Measurements from ENCODE around the gene ADGRD2. TPM values are rescaled to one million over a fixed set of nuclear protein-coding genes. Genes with fewer than 3 reads are reported as not detected.

The ADGRD2 gene
- polyA plus RNA-seq, 1 donor from 2014 or later = not detected

DNA sequence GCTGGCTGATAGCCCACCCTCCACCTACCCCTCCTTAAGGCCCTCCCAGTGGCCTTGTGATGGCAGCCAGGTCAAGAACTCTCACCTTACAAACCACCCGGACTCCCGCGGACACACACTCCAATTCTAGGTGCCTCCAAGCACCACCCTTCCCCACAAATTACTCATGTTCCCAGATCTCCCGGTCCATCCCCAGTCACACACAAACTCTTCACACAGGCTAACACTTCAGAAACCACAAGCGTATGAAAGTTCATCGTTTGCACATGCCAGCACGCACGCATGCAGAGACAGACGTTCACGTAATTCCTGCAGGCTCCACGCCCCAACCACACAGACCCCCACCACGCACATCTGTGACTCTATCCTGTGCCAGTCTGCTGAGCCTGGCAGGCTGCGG, 39.0 kb downstream of the ADGRD2 start:
- no peaks in the 10 kb centered on the region for H3K27me3 Mint-ChIP-seq
- H3K4me1 Mint-ChIP-seq = no peaks in the 10 kb centered on the region
- H3K9me3 Mint-ChIP-seq = peaks cover 0 to 2% (median 0%) of the 10 kb centered on the region in 3 donors
- H3K4me3 Mint-ChIP-seq = no peak overlapping the region
- H3K27ac Mint-ChIP-seq = no peak overlapping the region
- H3K36me3 Mint-ChIP-seq = no peaks in the 10 kb centered on the region

DNA sequence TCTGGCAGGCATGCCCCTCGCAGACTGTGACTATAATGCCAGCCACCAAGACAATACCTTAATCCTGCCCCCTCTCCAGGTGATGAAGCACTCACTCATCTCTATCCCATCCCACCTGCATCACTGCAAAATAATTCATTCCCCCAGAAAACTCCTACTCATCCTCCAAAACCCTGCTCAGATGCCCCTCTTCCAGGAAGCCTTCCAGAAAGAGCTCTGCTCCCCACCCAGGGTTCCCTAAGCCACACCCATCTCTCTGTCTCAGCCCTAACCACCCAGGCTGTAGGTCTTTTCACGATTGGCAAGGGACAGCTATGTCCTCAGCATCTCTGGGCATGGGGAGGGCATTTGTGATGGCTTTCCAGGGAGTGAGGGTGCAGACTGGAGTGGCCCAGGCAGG, 39.8 kb downstream of the ADGRD2 start:
- H3K4me1 Mint-ChIP-seq = peaks cover 0 to 1% (median 0%) of the 10 kb centered on the region in 3 donors
- H3K36me3 Mint-ChIP-seq = no peaks in the 10 kb centered on the region
- no peak overlapping the region for H3K4me3 Mint-ChIP-seq
- no peaks in the 10 kb centered on the region for H3K9me3 Mint-ChIP-seq
- no peak overlapping the region for H3K27ac Mint-ChIP-seq
- H3K27me3 Mint-ChIP-seq = no peaks in the 10 kb centered on the region

DNA sequence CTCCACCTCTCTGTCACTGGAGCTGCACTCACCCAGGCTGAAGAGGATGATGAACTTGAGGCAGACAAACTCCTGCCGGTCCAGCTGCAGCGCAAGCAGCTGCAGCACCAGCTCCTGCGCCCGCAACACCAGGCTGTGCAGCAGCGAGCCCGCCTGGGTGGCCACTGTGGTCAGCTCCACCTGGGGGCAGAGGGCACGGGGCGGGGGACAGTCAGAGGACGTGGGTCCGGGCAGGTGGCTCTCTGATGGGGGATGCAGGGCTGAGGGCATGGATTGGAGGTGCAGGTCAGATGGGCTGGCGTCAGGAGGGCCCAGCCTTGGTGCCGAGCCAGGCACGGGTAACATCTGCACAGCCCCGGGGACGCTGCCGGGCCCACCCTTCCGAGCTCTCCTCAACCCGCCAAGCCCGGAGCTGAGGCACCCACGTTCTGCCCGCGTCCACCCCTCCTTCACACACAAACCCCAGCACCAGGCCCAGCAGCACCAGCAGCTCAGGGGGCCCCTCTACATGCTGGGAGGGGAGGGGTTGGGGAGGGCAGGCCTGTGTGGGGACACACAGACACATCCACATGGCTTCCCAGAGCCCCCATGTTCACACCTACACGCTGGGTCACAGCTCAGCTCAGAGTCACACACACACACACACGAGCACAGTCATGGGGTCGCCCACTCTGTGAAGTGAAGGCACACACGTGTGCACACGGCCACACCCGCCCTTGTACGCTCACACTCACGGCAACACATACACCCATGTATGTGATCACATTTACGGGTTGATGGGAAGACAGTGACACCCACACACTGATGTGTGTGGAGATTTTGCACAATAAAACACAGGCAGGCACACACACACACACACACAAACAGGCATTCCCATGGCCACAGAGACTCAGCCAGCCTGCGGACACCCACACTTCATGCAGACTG, 41.1 kb downstream of the ADGRD2 start:
- Mint-ChIP-seq H3K36me3 (no peaks in the 10 kb centered on the region), H3K4me3 (no peak overlapping the region), H3K9me3 (no peaks in the 10 kb centered on the region), H3K4me1 (peaks cover 0 to 5% (median 4%) of the 10 kb centered on the region in 3 donors), H3K27me3 (peaks cover 4% of the 10 kb centered on the region), H3K27ac (no peak overlapping the region)

DNA sequence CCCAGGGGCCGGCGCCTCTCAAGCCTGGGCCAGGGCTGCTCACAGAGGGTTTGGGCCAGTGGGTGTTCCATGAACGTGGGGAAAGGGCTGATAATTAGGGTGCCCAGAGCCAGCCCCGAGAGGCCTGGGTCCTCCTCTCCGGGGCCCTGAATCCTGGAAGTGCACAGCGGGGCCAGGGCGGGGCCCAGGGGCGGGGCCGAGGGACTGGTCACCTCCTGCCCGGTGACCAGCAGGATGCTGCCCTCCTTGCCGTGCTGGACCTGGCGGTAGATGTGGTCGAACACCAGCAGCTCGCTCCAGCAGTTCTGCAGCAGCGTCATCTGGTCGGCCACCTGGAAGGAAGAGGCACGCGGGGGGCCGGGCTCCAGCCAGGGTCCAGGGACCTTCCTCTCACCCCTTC, 42.6 kb downstream of the ADGRD2 start:
- Mint-ChIP-seq H3K4me1 (peaks cover 0 to 5% (median 4%) of the 10 kb centered on the region in 3 donors), H3K36me3 (no peaks in the 10 kb centered on the region), H3K27ac (no peak overlapping the region), H3K4me3 (no peak overlapping the region), H3K27me3 (peaks cover 4% of the 10 kb centered on the region), H3K9me3 (no peaks in the 10 kb centered on the region)

DNA sequence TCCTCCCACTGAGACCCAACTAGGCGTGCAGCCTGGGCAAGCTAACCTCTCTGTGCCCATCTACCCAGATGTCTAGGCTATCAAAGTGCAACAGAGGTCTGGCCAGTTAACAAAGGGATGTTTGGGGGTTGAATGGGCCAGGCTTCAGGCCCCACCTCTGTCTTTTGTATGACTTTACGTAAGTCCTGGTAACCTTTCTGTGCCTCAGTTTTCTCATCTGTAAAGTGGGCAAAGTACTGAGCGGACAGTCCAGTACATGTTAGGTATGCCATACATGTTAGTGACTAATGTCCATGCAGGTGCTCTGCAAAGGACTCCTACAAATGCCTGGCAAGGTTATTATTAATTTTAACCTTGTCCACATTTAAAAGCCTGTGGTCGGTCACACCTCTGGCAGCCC, 43.0 kb downstream of the ADGRD2 start:
- Mint-ChIP-seq H3K4me3 (no peak overlapping the region), H3K9me3 (no peaks in the 10 kb centered on the region), H3K27ac (no peak overlapping the region), H3K36me3 (no peaks in the 10 kb centered on the region), H3K4me1 (peaks cover 0 to 5% (median 4%) of the 10 kb centered on the region in 3 donors), H3K27me3 (peaks cover 4% of the 10 kb centered on the region)

DNA sequence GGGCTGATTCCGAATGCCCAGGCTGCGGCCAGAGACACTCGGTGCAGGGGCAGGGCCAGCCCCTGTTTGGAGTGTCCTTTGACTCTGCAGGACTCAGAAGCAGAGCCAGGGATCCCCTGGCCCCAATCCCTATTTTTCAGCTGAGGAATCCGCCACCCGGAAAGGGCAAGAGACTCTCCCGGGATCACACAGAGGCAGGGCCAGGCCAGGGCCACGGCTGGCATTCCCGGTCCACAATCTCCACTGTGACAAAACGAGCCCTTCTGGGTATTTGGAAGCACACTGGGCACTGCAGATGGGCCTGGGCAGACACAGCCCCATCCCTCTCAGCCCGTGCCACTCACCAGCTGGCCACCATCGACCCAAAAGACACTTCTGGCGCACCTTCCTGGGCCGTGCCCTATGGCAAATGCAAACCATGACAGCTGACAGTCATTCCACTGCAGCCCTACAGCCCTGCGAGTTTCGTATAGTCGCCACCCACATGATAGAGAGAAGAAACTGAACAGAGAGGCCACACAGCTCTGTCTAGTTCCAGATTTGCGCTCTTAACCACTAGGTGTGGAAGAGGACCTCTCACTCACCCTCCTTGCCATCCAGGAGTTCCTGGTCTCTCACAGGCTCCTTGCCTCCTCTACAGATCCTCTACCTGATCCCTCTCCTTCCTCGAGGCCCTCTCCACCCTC, 43.7 kb downstream of the ADGRD2 start:
- Mint-ChIP-seq H3K36me3 (no peaks in the 10 kb centered on the region), H3K27me3 (peaks cover 4% of the 10 kb centered on the region), H3K9me3 (no peaks in the 10 kb centered on the region), H3K4me1 (peaks cover 0 to 5% (median 4%) of the 10 kb centered on the region in 3 donors), H3K27ac (no peak overlapping the region), H3K4me3 (no peak overlapping the region)

DNA sequence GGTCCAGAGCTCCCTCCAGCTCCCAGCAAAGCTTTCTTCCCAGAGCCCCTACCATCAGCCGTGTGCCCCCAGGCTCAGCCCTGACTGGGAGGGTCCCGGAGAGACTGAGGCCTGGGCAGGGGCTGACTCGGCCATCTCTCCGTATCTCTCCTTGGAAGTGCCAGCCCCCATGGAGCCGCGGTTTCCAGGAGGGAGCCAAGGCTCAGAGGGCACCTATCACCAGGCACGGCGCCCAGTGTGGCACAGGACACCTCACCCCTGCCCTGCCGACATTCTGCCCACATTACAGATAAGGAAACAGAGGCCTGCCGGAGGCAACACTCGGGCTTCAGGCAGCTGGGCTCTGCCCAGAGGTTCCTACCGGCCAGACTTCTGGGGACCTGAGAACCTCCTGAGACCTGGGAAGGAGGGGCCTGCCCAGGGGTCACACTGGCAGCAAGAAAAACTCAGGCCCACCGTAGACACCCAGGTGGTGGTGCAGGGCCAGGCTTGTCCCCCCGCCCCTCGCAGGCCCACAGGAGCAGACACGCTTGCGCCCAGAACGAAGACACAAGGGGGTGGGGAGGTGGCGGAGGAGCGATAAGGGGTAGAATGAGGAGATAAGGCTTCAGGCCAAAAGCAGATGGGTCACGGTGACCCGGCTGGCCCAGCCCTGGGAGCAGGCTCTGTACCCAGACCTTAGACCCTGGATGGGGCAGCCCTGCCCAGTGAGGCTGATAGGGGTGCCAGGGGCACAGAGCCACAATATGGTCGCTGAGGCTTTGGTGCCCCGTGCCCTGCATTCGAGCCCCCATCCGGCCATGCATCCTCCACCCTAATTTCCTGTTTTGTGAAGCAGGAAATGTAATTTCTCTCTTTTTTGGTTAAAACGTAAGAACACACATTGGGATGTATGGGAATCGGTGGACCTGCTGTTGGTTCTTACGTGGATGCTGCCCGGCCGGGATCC, 45.1 kb downstream of the ADGRD2 start:
- Mint-ChIP-seq H3K4me1 (peaks cover 0 to 5% (median 4%) of the 10 kb centered on the region in 3 donors), H3K36me3 (no peaks in the 10 kb centered on the region), H3K4me3 (no peak overlapping the region), H3K27me3 (peaks cover 6% of the 10 kb centered on the region), H3K27ac (peak overlapping the region in 1 of 3 donors; percentile 51), H3K9me3 (no peaks in the 10 kb centered on the region)

DNA sequence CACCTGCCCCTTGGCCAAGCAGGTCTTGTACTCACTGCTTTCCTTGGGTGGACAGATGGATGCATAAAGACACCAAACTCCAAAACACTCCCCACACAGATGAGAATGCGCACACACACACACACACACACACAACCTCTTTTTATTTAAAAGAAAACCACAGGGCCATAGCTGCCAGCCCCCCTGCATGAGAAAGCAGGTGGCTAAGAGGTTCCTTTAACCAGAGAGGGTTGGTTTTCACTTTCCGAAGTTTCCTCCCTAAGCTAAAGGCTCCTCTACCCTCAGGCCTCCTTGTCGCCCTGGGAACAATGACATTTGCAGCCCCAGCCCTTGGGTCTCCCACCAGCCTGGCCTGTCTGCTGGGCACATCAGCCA, 45.8 kb downstream of the ADGRD2 start:
- Mint-ChIP-seq H3K4me1 (peaks cover 0 to 6% (median 5%) of the 10 kb centered on the region in 3 donors), H3K27ac (peak overlapping the region in 1 of 3 donors; percentile 51), H3K36me3 (no peaks in the 10 kb centered on the region), H3K27me3 (peaks cover 12% of the 10 kb centered on the region), H3K4me3 (no peak overlapping the region), H3K9me3 (no peaks in the 10 kb centered on the region)

DNA sequence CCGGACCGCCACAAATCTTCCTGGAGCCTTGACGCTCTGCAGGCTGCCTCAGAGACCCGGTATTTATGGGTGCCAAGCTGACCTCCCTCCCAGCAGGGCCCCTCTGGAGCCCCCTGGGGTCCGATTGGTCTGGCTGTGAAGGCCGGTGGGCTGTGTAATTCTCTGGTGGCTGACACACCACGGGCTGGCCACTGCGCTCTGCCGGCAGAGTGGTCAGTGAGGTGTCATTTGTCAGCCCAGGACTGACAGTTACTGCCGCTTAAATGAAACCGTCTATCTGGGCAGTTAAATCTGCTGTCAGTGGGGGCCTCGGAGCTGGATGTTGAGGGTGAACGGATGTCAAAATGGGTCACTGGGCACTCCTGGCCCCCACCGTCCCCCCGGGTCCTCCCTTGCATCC, 46.2 kb downstream of the ADGRD2 start:
- Mint-ChIP-seq H3K27ac (peak overlapping the region in 1 of 3 donors; percentile 51), H3K27me3 (peaks cover 14% of the 10 kb centered on the region), H3K9me3 (no peaks in the 10 kb centered on the region), H3K36me3 (no peaks in the 10 kb centered on the region), H3K4me1 (peaks cover 0 to 6% (median 5%) of the 10 kb centered on the region in 3 donors), H3K4me3 (no peak overlapping the region)

DNA sequence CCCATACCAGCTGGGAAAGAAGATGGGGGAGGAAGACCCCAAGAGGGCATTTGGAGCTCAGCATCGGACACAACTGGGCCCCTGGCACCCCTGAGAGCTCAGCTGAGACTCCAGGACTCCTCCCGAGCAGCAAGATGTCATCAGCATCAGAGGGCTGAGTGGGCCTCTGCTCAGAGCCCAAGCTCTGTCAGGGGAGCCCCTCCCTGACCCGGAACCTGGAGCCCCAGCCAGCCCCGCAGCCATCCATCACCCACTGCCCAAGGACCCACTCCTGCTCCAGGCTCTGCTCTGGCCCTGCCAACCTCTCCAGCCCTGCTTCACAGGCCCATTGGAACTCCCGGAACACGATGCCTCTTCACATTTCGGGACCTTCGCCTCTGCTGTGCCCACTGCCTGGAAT, 47.2 kb downstream of the ADGRD2 start:
- no peaks in the 10 kb centered on the region for H3K9me3 Mint-ChIP-seq
- no peaks in the 10 kb centered on the region for H3K36me3 Mint-ChIP-seq
- H3K27ac Mint-ChIP-seq = no peak overlapping the region
- H3K4me1 Mint-ChIP-seq = peaks cover 0 to 6% (median 5%) of the 10 kb centered on the region in 3 donors
- H3K4me3 Mint-ChIP-seq = peak overlapping the region in 1 of 4 donors; percentile 27
- H3K27me3 Mint-ChIP-seq = peaks cover 19% of the 10 kb centered on the region

DNA sequence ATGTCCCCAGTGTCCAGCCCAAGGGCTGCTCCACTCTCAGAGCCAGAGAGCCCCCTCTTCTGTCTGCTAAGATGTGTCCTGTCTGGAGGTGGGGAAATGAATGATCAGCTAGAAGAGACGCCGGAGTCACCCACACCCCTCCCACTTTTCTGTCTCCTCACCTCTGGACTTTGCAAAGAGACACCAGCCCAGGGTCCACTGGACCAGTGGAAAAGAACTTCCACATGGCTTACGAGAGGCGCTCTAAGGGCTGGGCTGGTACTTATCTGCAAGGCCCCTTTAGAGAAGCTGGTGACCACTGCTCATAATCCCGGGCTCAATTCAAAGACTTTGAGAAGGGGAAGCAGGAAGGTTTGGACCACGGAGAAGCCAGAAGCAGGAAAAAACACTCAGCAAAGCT, 47.8 kb downstream of the ADGRD2 start:
- Mint-ChIP-seq H3K27ac (no peak overlapping the region), H3K4me3 (no peak overlapping the region), H3K9me3 (no peaks in the 10 kb centered on the region), H3K4me1 (peaks cover 0 to 6% (median 5%) of the 10 kb centered on the region in 3 donors), H3K36me3 (no peaks in the 10 kb centered on the region), H3K27me3 (peaks cover 20% of the 10 kb centered on the region)

DNA sequence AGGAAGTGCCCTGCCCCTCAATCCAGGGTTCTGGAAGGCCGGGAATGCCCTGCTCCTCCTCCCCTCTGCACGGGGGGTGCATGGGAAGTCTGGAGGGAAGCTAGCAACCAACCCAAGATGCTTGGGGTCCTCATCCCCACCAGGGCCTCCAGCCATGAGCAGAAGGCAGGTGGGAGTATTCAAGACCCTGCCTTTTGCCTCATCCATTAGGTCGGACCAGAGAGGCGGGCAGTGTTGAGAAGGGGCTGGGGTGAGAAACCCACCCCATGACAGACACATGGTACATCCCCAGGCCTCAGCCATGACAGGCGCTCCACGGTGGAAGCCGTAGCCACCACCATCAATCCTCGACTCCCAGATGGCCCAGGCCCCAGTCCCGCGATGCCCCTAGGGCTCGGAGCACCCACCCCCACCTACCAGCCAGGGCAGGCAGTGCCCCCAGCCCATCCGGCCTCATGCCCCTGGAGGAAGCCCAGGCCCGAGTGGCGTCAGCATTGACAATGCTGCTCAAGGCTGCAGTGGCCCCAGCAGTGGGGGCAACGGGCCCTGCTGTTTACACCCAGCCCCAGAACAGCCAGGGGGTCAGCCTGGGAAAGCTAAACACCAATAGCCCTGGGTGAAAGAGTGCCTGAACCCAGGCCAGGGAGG, 48.4 kb downstream of the ADGRD2 start:
- no peak overlapping the region for H3K27ac Mint-ChIP-seq

DNA sequence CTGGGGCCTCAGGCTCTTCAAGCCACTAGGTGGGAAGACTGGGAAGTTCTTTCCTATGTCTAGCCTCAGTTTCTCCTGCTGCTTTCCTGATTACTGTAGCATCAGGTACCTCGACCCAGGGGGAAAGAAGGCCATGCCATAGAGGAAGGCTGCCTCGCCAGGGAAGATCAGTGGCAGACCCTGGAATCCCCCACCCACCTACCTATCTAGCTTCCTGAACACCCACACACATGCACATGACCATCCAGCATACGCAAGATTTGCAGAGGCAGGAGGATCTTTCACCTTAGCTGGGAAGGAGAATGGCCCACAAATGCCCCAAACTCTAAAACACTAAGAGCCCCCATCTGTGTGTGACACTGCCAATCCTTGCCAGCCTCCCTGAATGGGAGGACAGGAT, 49.0 kb downstream of the ADGRD2 start:
- H3K27me3 Mint-ChIP-seq = peaks cover 27% of the 10 kb centered on the region
- no peaks in the 10 kb centered on the region for H3K9me3 Mint-ChIP-seq
- H3K36me3 Mint-ChIP-seq = peaks cover 2% of the 10 kb centered on the region
- H3K4me1 Mint-ChIP-seq = peaks cover 0 to 8% (median 8%) of the 10 kb centered on the region in 3 donors
- no peak overlapping the region for H3K27ac Mint-ChIP-seq
- no peak overlapping the region for H3K4me3 Mint-ChIP-seq

More for the DNA sequence above, 48.4 kb downstream of the ADGRD2 start:
- Mint-ChIP-seq H3K4me1 (peaks cover 0 to 6% (median 5%) of the 10 kb centered on the region in 3 donors), H3K4me3 (no peak overlapping the region), H3K9me3 (no peaks in the 10 kb centered on the region), H3K27me3 (peaks cover 22% of the 10 kb centered on the region), H3K36me3 (no peaks in the 10 kb centered on the region)
